Kasumi-1 (cell line): ENCODE results near the gene GULP1.
"Not testable (repeated sequence)": the region's sequence is repeated elsewhere in the genome, so short reads cannot be mapped to it uniquely, and the experiment has no call there.

Experiments used
- DNase-seq, 2 experiments: peaks; one replicate each; lab custom pipeline; 2025; lab: John Stamatoyannopoulos, UW

GULP1 gene

GRCh38 chr2:188293601-188294351, 2.1 kb downstream of the GULP1 start:
- no peak for DNase-seq

GRCh38 chr2:188294352-188294926, 2.8 kb downstream of the GULP1 start:
- no peak for DNase-seq

GRCh38 chr2:188295067-188295685, 3.5 kb downstream of the GULP1 start:
- no peak for DNase-seq

GRCh38 chr2:188297978-188298377, 6.3 kb downstream of the GULP1 start:
- DNase-seq: no peak

GRCh38 chr2:188298937-188299371, 7.3 kb downstream of the GULP1 start:
- DNase-seq: not testable (repeated sequence)

GRCh38 chr2:188303363-188304031, 11.8 kb downstream of the GULP1 start:
- DNase-seq: no peak

GRCh38 chr2:188305271-188305670, 13.6 kb downstream of the GULP1 start:
- no peak for DNase-seq

GRCh38 chr2:188306271-188306670, 14.6 kb downstream of the GULP1 start:
- no peak for DNase-seq

- DNase-seq: no peak
Measured at GRCh38 chr2:188307850-188308283, 16.2 kb downstream of the GULP1 start.

- no peak for DNase-seq
Measured at GRCh38 chr2:188308483-188308882, 16.8 kb downstream of the GULP1 start.

GRCh38 chr2:188309364-188309763, 17.7 kb downstream of the GULP1 start:
- no peak for DNase-seq

GRCh38 chr2:188314314-188315054, 22.8 kb downstream of the GULP1 start:
- no peak for DNase-seq

- DNase-seq: no peak
Measured at GRCh38 chr2:188315750-188316149, 24.1 kb downstream of the GULP1 start.

- no peak for DNase-seq
Measured at GRCh38 chr2:188316342-188316741, 24.7 kb downstream of the GULP1 start.

GRCh38 chr2:188316791-188317423, 25.2 kb downstream of the GULP1 start:
- DNase-seq: no peak

- DNase-seq: no peak
Measured at GRCh38 chr2:188318161-188318749, 26.6 kb downstream of the GULP1 start.

- DNase-seq: no peak
Measured at GRCh38 chr2:188319838-188320237, 28.2 kb downstream of the GULP1 start.

- DNase-seq: no peak
Measured at GRCh38 chr2:188320861-188321260, 29.2 kb downstream of the GULP1 start.

GRCh38 chr2:188322569-188323551, 31.2 kb downstream of the GULP1 start:
- no peak for DNase-seq

- no peak for DNase-seq
Measured at GRCh38 chr2:188324067-188324466, 32.4 kb downstream of the GULP1 start.
